Aorta (tissue), 5 donors: ENCODE measurements around the gene DENND1B. TPM values are rescaled to one million over a fixed set of nuclear protein-coding genes. Genes with fewer than 3 reads are reported as not detected.

ENCODE experiments used
- ATAC-seq: fragments of 200-7000 bp; cut with Tn5 transposase; one replicate; pipeline ENCODE4 v1.9.1; 2022; ENCODE audit warnings: moderate library complexity; ENCODE audit not compliant: low FRiP score
- DNase-seq, 2 donors: peaks; one replicate each; pipeline ENCODE4 v3.0.0-alpha.2; 2020
- H3K27ac ChIP-seq, 2 donors: one replicate each; pipeline ENCODE4 v1.5.1; 2013; ENCODE audit warnings: low read length in 2 of 2, mild to moderate bottlenecking in 2 of 2, moderate library complexity in 2 of 2, control low read depth in 1 of 2, inconsistent platforms in 1 of 2, low read depth in 1 of 2
- H3K27me3 ChIP-seq, 2 donors: one replicate each; pipeline ENCODE4 v1.6.1; 2013; ENCODE audit warnings: control low read depth in 1 of 2, low read length in 1 of 2, mild to moderate bottlenecking in 1 of 2, moderate library complexity in 1 of 2; ENCODE audit not compliant: insufficient read depth in 2 of 2, control insufficient read depth in 1 of 2
- H3K36me3 ChIP-seq, 2 donors: one replicate each; pipeline ENCODE4 v1.6.1; 2013; ENCODE audit warnings: control low read depth in 1 of 2, low read length in 1 of 2, mild to moderate bottlenecking in 1 of 2; ENCODE audit not compliant: insufficient read depth in 2 of 2, control insufficient read depth in 1 of 2
- H3K4me1 ChIP-seq, 2 donors: one replicate each; pipeline ENCODE4 v1.6.1; 2013; ENCODE audit warnings: low read length in 2 of 2, control low read depth in 1 of 2, mild to moderate bottlenecking in 1 of 2, moderate library complexity in 1 of 2; ENCODE audit not compliant: insufficient read depth in 2 of 2, control insufficient read depth in 1 of 2
- H3K4me3 ChIP-seq, 2 donors: one replicate each; pipeline ENCODE4 v1.5.1; 2013; ENCODE audit warnings: low read length in 2 of 2, control low read depth in 1 of 2, mild to moderate bottlenecking in 1 of 2
- H3K9me3 ChIP-seq: one replicate; pipeline ENCODE4 v1.6.1; 2013; ENCODE audit warnings: mild to moderate bottlenecking, low read length; ENCODE audit not compliant: control insufficient read depth
- WGBS, 2 donors: extraction: QIAGEN DNeasy Blood & Tissue Kit; methylation state at CpG; one replicate each; pipeline ENCODE4 v1.1.7; 2013; 5-methylcytosine and 5-hydroxymethylcytosine counted together
- intact Hi-C, 2 donors: fragments of 100-400 bp; cut with DNase I; formaldehyde crosslinking; loops; one replicate each; pipeline versions ENCODE4 v1.14.2 to v1.15.0; 2022
- polyA plus RNA-seq, 2 donors: library from polyadenylated mRNA; stranded (reverse); fragments of 200-250 nt; gene quantifications; one replicate each; pipeline ENCODE4 v1.2.3, GENCODE V29; 2013
- total RNA-seq, 2 donors: library from RNA; stranded (reverse); fragmentation: NEBNext Ultra II Directional; extraction: Animal tissue kit (Norgen Biotek cat#: 25700); gene quantifications; one replicate each; pipeline ENCODE4 v1.2.1, GENCODE V29; 2021
- donor health status: healthy with polysubstance abuse.
- donor health status: Bipolar disorder and iron deficiency.
- donor health status: DM: no; HTN: no; CAD: no.
- donor health status: DM: no; HTN: no; CAD: no.
- donor health status: DM: yes; HTN: yes; CAD: no.

Gene DENND1B
- total and polyA plus RNA-seq, 4 donors = 1.5 to 20.5 (median 7.9) TPM

DNA sequence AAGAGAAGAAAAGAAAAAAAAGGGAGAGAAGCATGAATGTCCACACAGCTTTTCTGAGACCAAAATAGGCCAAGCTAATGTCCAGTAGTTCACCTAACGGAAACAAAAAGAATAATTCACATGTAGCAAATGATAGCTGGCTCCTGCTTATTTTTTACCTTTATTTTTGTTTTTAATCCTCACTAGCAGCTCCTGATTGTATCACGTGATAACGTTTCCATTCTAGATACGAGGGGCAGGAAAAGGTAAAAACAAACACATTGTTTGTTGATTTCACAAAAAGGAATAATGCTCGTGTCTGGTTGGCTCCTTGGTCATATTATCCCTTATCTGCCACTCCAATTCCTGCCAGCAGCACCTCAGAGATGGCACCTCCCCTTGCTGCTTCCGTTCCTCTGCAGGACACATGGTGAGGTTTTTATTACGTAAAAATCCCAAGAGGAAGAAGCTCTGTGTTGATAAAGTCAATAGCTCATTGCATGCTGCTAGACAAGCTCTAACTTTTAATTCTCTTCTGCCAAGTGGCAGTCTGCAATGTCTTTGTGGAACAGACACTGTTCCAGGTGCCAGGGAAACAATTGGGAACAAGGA, 305.6 kb downstream of the DENND1B start:
- intact Hi-C loops = no loop called here
- 81 to 84% methylated on average over 7 of the region's 7 CpGs for WGBS, 2 donors
- Histone ChIP-seq H3K36me3 (no peaks in the 10 kb centered on the region), H3K9me3 (no peaks in the 10 kb centered on the region), H3K27me3 (no peaks in the 10 kb centered on the region), H3K27ac (no peak overlapping the region), H3K4me1 (no peaks in the 10 kb centered on the region), H3K4me3 (no peak overlapping the region)
- ATAC-seq (no peak), DNase-seq (no peak)

DNA sequence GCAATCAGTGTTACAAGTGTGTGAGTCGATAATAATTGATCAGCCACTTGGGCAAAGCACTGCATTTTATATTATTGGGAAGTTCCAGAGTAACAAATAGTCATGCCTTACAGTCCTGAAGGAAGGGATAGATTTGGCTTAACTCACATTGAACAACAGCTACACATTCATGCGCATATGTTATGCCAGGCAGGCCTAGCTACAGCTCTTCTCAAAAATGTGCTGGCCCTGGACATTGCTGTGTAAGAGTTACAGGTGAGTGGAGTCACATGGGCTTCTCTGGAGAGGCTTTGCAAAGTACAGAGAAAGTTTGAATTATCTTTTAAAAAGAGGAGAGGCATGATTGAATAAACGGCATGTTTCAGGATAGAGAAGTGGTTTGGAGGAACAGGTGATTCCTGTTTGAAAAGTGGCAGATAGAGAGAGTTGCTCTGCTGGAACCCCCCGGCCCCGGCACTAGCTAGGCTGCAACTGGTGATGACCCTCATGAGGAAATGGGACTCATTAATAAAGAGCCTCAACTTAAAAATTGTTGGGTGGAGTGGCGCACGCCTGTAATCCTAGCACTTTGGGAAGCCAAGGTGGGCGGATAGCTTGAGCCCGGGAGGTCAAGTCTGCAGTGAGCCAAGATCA, 306.6 kb downstream of the DENND1B start:
- Histone ChIP-seq H3K36me3 (no peaks in the 10 kb centered on the region), H3K4me1 (peaks cover 0 to 4% of the 10 kb centered on the region in 2 donors), H3K4me3 (no peak overlapping the region), H3K27ac (no peak overlapping the region), H3K9me3 (no peaks in the 10 kb centered on the region), H3K27me3 (no peaks in the 10 kb centered on the region)
- intact Hi-C loops = no loop called here
- 94 to 96% methylated on average over 9 of the region's 9 CpGs for WGBS, 2 donors
- ATAC-seq (no peak), DNase-seq (no peak)

DNA sequence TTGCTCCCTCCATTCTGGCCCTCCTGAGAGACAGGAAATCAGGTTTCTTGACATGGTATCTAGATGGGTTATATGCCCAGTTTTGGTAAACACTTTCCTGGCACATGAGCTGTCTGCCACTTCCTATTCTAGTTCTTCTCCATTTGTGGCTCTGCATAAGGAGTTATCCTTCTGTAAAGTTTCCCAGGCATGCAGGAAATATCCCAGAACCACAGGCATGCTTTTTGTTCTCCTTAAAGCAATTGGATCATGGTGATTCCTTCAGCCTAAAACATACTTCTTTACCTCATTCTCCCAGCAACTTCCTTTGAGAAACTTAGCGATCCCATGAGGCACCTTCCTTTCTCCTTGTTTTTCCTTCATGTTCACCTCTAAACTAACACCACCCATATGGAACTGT, 307.4 kb downstream of the DENND1B start:
- Histone ChIP-seq H3K9me3 (no peaks in the 10 kb centered on the region), H3K4me1 (peaks cover 0 to 4% of the 10 kb centered on the region in 2 donors), H3K27ac (no peak overlapping the region), H3K36me3 (no peaks in the 10 kb centered on the region), H3K4me3 (no peak overlapping the region), H3K27me3 (no peaks in the 10 kb centered on the region)
- intact Hi-C loops = no loop called here
- WGBS, 2 donors = 79 to 82% methylated on average over 1 of the region's 1 CpG
- ATAC-seq (no peak), DNase-seq (no peak)

- WGBS, 2 donors = 84 to 92% methylated on average over 3 of the region's 3 CpGs
- ATAC-seq (no peak), DNase-seq (no peak)
- Histone ChIP-seq H3K4me3 (no peak overlapping the region), H3K4me1 (peaks cover 0 to 4% of the 10 kb centered on the region in 2 donors), H3K27ac (no peak overlapping the region), H3K9me3 (no peaks in the 10 kb centered on the region), H3K36me3 (no peaks in the 10 kb centered on the region), H3K27me3 (no peaks in the 10 kb centered on the region)
- intact Hi-C loops = no loop called here
Measured at GRCh38 chr1:197466813-197467212, 308.5 kb downstream of the DENND1B start.

DNA sequence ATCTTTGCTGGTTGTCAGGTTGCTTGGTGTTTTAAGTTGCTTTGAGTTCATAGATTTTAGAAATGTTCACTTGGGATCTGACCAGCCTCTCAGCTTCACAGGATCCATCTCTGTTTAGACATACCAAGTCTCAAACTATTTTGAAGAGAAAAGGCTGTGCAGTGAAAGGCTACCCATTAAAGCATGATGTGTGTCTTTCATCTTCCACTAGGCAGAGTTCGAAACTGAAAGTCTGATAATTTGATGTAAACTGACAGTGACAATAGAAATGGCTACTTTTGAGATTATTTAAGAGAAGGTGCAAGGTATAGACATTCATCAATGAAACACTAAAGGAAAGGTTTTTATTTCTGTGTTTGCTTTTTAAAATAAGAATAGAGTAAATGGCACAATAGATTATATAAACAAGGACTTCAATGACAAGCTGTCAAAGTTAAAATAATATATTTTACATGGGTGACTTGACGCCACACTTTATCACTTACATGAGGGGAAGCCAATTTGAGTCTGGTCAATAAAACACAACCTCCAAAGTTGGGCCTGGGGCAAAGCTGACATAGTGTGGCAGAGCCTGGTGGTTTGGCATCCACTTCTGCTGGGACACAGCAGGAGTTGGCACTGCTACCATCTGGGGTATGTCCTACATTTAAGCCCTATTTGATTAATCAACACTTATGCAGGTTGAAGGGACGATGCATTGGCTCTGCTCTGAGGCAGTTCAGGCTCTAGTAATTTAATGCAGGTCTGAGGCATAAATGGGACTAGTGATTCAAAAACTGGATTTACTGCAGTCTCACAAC, 309.6 kb downstream of the DENND1B start:
- no peak overlapping the region for H3K27ac ChIP-seq
- 83 to 90% methylated on average over 3 of the region's 3 CpGs for WGBS, 2 donors
- no peaks in the 10 kb centered on the region for H3K36me3 ChIP-seq
- ATAC-seq (no peak), DNase-seq (no peak)
- H3K4me1 ChIP-seq = peaks cover 0 to 4% of the 10 kb centered on the region in 2 donors
- H3K4me3 ChIP-seq = no peak overlapping the region
- no peaks in the 10 kb centered on the region for H3K9me3 ChIP-seq
- intact Hi-C loops = no loop called here
- no peaks in the 10 kb centered on the region for H3K27me3 ChIP-seq

- no peaks in the 10 kb centered on the region for H3K9me3 ChIP-seq
- no peak overlapping the region for H3K27ac ChIP-seq
- no peaks in the 10 kb centered on the region for H3K27me3 ChIP-seq
- WGBS, 2 donors = 32 to 35% methylated on average over 7 of the region's 7 CpGs
- ATAC-seq = peak; percentile 79
- no peak for DNase-seq
- H3K4me1 ChIP-seq = peaks cover 0 to 4% of the 10 kb centered on the region in 2 donors
- H3K36me3 ChIP-seq = no peaks in the 10 kb centered on the region
- H3K4me3 ChIP-seq = no peak overlapping the region
- intact Hi-C loops = no loop called here
Measured at GRCh38 chr1:197464044-197464443, 311.2 kb downstream of the DENND1B start.

GRCh38 chr1:197463142-197463541, 312.1 kb downstream of the DENND1B start:
- ATAC-seq (no peak), DNase-seq (no peak)
- no peaks in the 10 kb centered on the region for H3K36me3 ChIP-seq
- peaks cover 0 to 4% of the 10 kb centered on the region in 2 donors for H3K4me1 ChIP-seq
- no peak overlapping the region for H3K4me3 ChIP-seq
- H3K27me3 ChIP-seq = no peaks in the 10 kb centered on the region
- no peak overlapping the region for H3K27ac ChIP-seq
- H3K9me3 ChIP-seq = no peaks in the 10 kb centered on the region
- intact Hi-C loops = no loop called here

DNA sequence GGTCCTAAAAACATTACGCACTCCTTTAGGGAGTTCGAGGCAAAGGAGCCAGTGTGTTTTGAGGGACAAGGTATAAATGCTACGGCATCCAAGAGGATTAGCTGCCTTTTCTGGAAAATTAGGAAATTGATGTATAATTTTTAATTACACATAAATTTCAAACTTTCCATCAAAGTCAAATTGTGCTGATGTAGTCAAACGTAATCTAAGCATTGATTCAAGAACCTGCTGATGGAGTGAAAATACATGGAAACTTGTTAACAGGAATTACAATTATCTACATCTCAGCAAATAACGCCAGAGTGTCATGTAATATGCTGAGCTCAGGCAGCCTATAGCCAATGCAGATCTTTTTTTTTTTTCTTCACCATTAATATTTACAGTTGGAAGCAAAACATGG, 312.7 kb downstream of the DENND1B start:
- H3K4me3 ChIP-seq = no peak overlapping the region
- no peaks in the 10 kb centered on the region for H3K27me3 ChIP-seq
- peaks cover 0 to 4% of the 10 kb centered on the region in 2 donors for H3K4me1 ChIP-seq
- no peaks in the 10 kb centered on the region for H3K9me3 ChIP-seq
- 94 to 96% methylated on average over 5 of the region's 5 CpGs for WGBS, 2 donors
- H3K36me3 ChIP-seq = no peaks in the 10 kb centered on the region
- intact Hi-C loops = no loop called here
- no peak overlapping the region for H3K27ac ChIP-seq
- no peak for DNase-seq
- no peak for ATAC-seq
